ENCODE data around the gene SLC29A1. TPM values are rescaled to one million over a fixed set of nuclear protein-coding genes. Genes with fewer than 3 reads are reported as not detected.

The SLC29A1 gene
- total RNA-seq, 1 experiment from 2014 or later, result 81.3 TPM

DNA sequence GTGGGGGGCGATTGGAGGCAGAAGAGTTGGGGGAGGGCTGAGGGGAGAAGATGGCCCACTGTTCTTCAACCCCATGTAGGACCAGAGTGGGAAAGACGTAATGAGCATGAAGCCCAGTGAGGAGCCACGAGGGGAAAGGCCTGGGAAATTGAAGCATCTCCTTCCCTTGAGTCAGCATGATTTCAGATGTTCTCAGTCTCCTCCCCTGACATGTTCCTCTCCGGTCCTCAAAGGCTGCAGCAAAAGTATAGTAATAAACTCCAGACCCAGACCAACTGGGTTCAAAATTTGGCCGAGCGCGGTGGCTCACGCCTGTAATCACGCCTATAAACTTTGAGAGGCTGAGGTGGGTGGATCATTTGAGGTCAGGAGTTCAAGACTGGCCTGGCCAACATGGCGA, 43.9 kb downstream of the SLC29A1 start:
- POLR2A ChIA-PET, result no interaction called here

DNA sequence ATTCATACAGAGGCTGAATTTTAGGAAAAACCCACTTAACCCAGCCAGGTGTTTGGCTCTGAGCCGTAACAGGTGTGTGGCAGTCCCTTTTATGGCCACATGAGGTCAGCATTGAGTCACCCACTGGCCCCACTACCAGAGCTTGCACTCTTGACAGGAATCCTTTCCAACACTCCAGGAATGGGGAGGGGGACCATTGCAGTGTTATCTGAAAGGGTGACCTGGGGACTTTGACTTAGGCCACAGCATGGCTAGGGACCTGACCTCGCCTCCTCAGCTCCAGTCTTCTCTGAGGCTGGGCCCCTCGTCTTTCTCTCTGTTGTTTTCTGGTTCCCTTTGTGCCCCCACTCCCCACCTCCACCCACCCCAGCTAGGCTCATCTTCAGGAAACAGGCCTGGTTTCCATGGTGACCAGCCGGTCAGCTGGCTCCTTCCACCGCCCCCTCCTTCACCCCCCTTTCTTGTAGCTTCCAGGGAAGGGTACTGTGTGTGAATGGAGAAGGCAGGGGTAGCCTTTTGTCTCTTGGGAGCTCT, 44.8 kb downstream of the SLC29A1 start:
- Mint-ChIP-seq H3K9me3 (ENCODE audit: unreplicated experiment) (no peaks in the 10 kb centered on the region), H3K4me1 (ENCODE audit: low read depth, unreplicated experiment) (peaks cover 13% of the 10 kb centered on the region), H3K4me3 (ENCODE audit: unreplicated experiment) (no peak overlapping the region), H3K27me3 (ENCODE audit: insufficient read depth, unreplicated experiment) (peaks cover 15% of the 10 kb centered on the region), H3K36me3 (ENCODE audit: insufficient read depth, unreplicated experiment) (peaks cover 15% of the 10 kb centered on the region), H3K27ac (ENCODE audit: unreplicated experiment) (no peak overlapping the region)
- peak; percentile 70 to 81 for DNase-seq
- Histone ChIP-seq H3K27me3 (replicated peaks; ENCODE audit: control insufficient read depth, insufficient read depth, low read length) (peaks cover 6% of the 10 kb centered on the region), H3K4me3 (ENCODE audit: low read depth, low read length) (no peak overlapping the region), H3K4me1 (peaks cover 18% of the 10 kb centered on the region), H3K36me3 (ENCODE audit: control insufficient read depth, insufficient read depth, low read length) (no peaks in the 10 kb centered on the region), H3K9me3 (no peaks in the 10 kb centered on the region)
- TF ChIP-seq, protein P1, sequence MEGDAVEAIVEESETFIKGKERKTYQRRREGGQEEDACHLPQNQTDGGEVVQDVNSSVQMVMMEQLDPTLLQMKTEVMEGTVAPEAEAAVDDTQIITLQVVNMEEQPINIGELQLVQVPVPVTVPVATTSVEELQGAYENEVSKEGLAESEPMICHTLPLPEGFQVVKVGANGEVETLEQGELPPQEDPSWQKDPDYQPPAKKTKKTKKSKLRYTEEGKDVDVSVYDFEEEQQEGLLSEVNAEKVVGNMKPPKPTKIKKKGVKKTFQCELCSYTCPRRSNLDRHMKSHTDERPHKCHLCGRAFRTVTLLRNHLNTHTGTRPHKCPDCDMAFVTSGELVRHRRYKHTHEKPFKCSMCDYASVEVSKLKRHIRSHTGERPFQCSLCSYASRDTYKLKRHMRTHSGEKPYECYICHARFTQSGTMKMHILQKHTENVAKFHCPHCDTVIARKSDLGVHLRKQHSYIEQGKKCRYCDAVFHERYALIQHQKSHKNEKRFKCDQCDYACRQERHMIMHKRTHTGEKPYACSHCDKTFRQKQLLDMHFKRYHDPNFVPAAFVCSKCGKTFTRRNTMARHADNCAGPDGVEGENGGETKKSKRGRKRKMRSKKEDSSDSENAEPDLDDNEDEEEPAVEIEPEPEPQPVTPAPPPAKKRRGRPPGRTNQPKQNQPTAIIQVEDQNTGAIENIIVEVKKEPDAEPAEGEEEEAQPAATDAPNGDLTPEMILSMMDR (IDR thresholded peaks at IDR 0.05; ENCODE audit: insufficient read depth in 1 of 2, low read depth in 1 of 2, low read length in 1 of 2, severe bottlenecking in 1 of 2, unreplicated experiment in 1 of 2), result peak; percentile 84 to 92
- ChIA-PET POLR2A (no interaction called here), CTCF (interaction anchor here (0.6 to 3.7 kb wide), 14 partner anchors 12 to 95 kb away, joined by 3 to 23 read pairs (median 3); partner anchors contain the start of genes AARS2, HSP90AB1, SLC35B2 and SPATS1)
- BruUV-seq (replicated peaks), result no TSS peak
- intact Hi-C loops (cut with micrococcal nuclease; ENCODE audit: unreplicated experiment), result loop anchor here (1.0 kb wide), 2 partner anchors 36 to 70 kb away; no protein-coding TSS in a partner anchor

More for the DNA sequence above, 43.9 kb downstream of the SLC29A1 start:
- Histone ChIP-seq H3K9me3 (no peaks in the 10 kb centered on the region), H3K4me1 (peaks cover 26% of the 10 kb centered on the region), H3K4me3 (ENCODE audit: low read depth, low read length) (no peak overlapping the region), H3K27me3 (replicated peaks; ENCODE audit: control insufficient read depth, insufficient read depth, low read length) (peaks cover 6% of the 10 kb centered on the region), H3K36me3 (ENCODE audit: control insufficient read depth, insufficient read depth, low read length) (no peaks in the 10 kb centered on the region)
- no TSS peak for BruUV-seq (replicated peaks)
- CTCF ChIA-PET, result interaction anchor here (1.2 to 3.7 kb wide), 3 partner anchors 38 to 72 kb away, joined by 4 to 23 read pairs (median 16); partner anchors contain the start of gene AARS2
- Mint-ChIP-seq H3K4me1 (ENCODE audit: low read depth, unreplicated experiment) (peaks cover 13% of the 10 kb centered on the region), H3K4me3 (ENCODE audit: unreplicated experiment) (no peak overlapping the region), H3K27me3 (ENCODE audit: insufficient read depth, unreplicated experiment) (peaks cover 8% of the 10 kb centered on the region), H3K36me3 (ENCODE audit: insufficient read depth, unreplicated experiment) (peaks cover 15% of the 10 kb centered on the region), H3K9me3 (ENCODE audit: unreplicated experiment) (no peaks in the 10 kb centered on the region), H3K27ac (ENCODE audit: unreplicated experiment) (no peak overlapping the region)
- TF ChIP-seq, protein P1 (IDR thresholded peaks at IDR 0.05; ENCODE audit: insufficient read depth in 1 of 2, low read depth in 1 of 2, low read length in 1 of 2, severe bottlenecking in 1 of 2, unreplicated experiment in 1 of 2), result no peak
- DNase-seq, result no peak
- intact Hi-C loops (cut with micrococcal nuclease; ENCODE audit: unreplicated experiment), result no loop called here

DNA sequence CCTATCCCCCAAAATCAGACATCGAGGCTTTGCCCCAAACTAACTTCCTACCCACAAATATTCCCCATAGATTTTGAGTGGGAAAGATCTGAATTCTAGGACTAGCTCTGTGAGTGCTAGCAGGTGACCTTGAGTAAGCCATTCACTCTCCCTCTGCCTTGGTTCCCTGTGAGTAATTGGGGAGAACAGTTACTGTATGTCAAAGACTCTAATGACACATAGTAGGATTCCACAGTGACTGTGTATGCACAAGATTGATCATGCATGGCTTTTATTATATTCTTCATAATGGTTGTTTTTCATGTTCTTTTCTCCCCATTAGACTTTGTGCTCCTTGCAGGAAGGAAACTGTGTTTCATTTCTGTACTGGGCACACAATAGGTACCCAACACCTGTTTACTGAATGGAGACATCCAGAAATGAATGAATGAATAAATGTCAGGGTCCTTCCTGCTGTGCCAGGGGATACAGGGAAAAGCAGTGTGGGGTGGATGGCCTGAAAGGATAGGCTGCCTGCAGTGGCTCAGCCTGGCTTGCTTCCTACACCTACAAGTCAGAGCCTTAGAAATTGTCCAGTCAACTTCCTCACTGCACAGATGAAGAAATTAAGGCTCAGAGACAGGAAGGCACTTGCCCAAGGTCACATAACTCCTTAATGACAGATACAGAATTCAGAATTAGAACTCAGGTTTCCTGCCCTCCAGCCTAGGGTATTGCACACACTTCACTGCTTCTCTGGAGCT, 46.0 kb downstream of the SLC29A1 start:
- H3K36me3 Mint-ChIP-seq (ENCODE audit: insufficient read depth, unreplicated experiment), result peaks cover 15% of the 10 kb centered on the region
- Histone ChIP-seq H3K36me3 (ENCODE audit: control insufficient read depth, insufficient read depth, low read length) (no peaks in the 10 kb centered on the region), H3K4me1 (peaks cover 6% of the 10 kb centered on the region; the same call in 1 of the 2 replicates), H3K9me3 (no peaks in the 10 kb centered on the region), H3K27me3 (replicated peaks; ENCODE audit: control insufficient read depth, insufficient read depth, low read length) (peaks cover 6% of the 10 kb centered on the region), H3K4me3 (ENCODE audit: low read depth, low read length) (no peak overlapping the region)
- H3K27me3 Mint-ChIP-seq (ENCODE audit: insufficient read depth, unreplicated experiment), result peaks cover 16% of the 10 kb centered on the region
- peak overlapping the region; percentile 71 for H3K4me3 Mint-ChIP-seq (ENCODE audit: unreplicated experiment)
- BruUV-seq (replicated peaks), result no TSS peak
- DNase-seq, result no peak
- no peaks in the 10 kb centered on the region for H3K9me3 Mint-ChIP-seq (ENCODE audit: unreplicated experiment)
- CTCF ChIA-PET, result interaction anchor here (1.4 to 3.7 kb wide), 5 partner anchors 13 to 69 kb away, joined by 3 to 23 read pairs (median 16); partner anchors contain the start of genes AARS2 and SLC35B2
- H3K27ac Mint-ChIP-seq (ENCODE audit: unreplicated experiment), result no peak overlapping the region
- POLR2A ChIA-PET, result no interaction called here
- TF ChIP-seq, protein P1 (IDR thresholded peaks at IDR 0.05; ENCODE audit: insufficient read depth in 1 of 2, low read depth in 1 of 2, low read length in 1 of 2, severe bottlenecking in 1 of 2, unreplicated experiment in 1 of 2), result no peak
- intact Hi-C loops (cut with micrococcal nuclease; ENCODE audit: unreplicated experiment), result no loop called here
- peaks cover 5% of the 10 kb centered on the region for H3K4me1 Mint-ChIP-seq (ENCODE audit: low read depth, unreplicated experiment)
